Heart left ventricle (tissue), 16 donors: ENCODE data around the gene TOGARAM1. TPM values are rescaled to one million over a fixed set of nuclear protein-coding genes. Genes with fewer than 3 reads are reported as not detected.

Experiments used
- ATAC-seq, 4 donors: fragments of 200-7000 bp; cut with Tn5 transposase; one replicate each; pipeline ENCODE4 v1.9.1; 2020 to 2022; ENCODE audit warnings: moderate library complexity in 4 of 4, mild to moderate bottlenecking in 3 of 4, moderate number of reproducible peaks in 1 of 4
- DNase-seq, 5 donors: peaks; one replicate each; pipeline ENCODE4 v3.0.0-alpha.2; 2020
- H3K27ac ChIP-seq, 12 donors: fragments of 200-600 bp; sonication (generic) in 4 of 12; one replicate each; pipeline versions ENCODE4 v1.5.0 to v1.8.0; 2016 to 2022; ENCODE audit warnings: mild to moderate bottlenecking in 2 of 12
- H3K27me3 ChIP-seq, 9 donors: fragments of 200-600 bp; sonication (generic) in 2 of 9; one replicate each; pipeline versions ENCODE4 v1.5.1 to v1.8.0; 2016 to 2022; ENCODE audit warnings: mild to moderate bottlenecking in 3 of 9
- H3K36me3 ChIP-seq, 9 donors: fragments of 200-600 bp; sonication (generic) in 2 of 9; one replicate each; pipeline versions ENCODE4 v1.5.0 to v1.8.0; 2018 to 2022; ENCODE audit warnings: mild to moderate bottlenecking in 2 of 9
- H3K4me1 ChIP-seq, 12 donors: fragments of 200-600 bp; sonication (generic) in 4 of 12; one replicate each; pipeline versions ENCODE4 v1.5.0 to v1.8.0; 2016 to 2022; ENCODE audit warnings: mild to moderate bottlenecking in 3 of 12
- H3K4me3 ChIP-seq, 12 donors: fragments of 200-600 bp; sonication (generic) in 4 of 12; one replicate each; pipeline versions ENCODE4 v1.5.0 to v1.8.0; 2017 to 2022; ENCODE audit warnings: mild to moderate bottlenecking in 9 of 12, moderate library complexity in 4 of 12
- H3K9me3 ChIP-seq, 12 donors: fragments of 200-600 bp; sonication (generic) in 4 of 12; one replicate each; pipeline versions ENCODE4 v1.5.0 to v1.8.0; 2016 to 2022; ENCODE audit warnings: mild to moderate bottlenecking in 1 of 12
- POLR2A ChIP-seq, 2 donors: fragments of 450-650 bp; IDR thresholded peaks; one replicate each; pipeline ENCODE4 v1.6.1; 2017; ENCODE audit warnings: antibody characterized with exemption in 2 of 2, mild to moderate bottlenecking in 2 of 2, moderate library complexity in 2 of 2
- WGBS, 4 donors: extraction: QIAGEN DNeasy Blood & Tissue Kit in 2 of 4; methylation state at CpG; one replicate each; pipeline versions ENCODE4 v1.1.5 to v1.1.7; 2013 to 2018; 5-methylcytosine and 5-hydroxymethylcytosine counted together
- intact Hi-C, 10 donors: fragments of 100-400 bp; cut with DNase I; formaldehyde crosslinking; loops; one replicate each; pipeline versions ENCODE4 v1.11.1 to v1.14.2; 2022
- polyA plus RNA-seq, 2 donors: library from polyadenylated mRNA; stranded (reverse); fragments of 200-250 nt; gene quantifications; one replicate each; pipeline ENCODE4 v1.2.3, GENCODE V29; 2013
- total RNA-seq, 9 donors: library from RNA; depleted of rRNA in 2 of 9; stranded (reverse); fragments of >200 nt in 2 of 9; fragmentation: NEBNext Ultra II Directional in 3 of 9; extraction: Animal tissue kit (Norgen Biotek cat#: 25700) in 3 of 9; gene quantifications; one replicate each; pipeline versions ENCODE4 v1.1.0 to v1.2.4, GENCODE V29; 2016 to 2023
- TF ChIP-seq, protein P1 (sequence below), 12 donors: fragments of 200-600 bp; sonication (generic) in 4 of 12; IDR thresholded peaks; one replicate each; pipeline versions ENCODE4 v1.5.0 to v1.8.0; 2018 to 2022; ENCODE audit warnings: antibody characterized with exemption in 12 of 12, mild to moderate bottlenecking in 5 of 12
- donor health status: ischemic (EF 13 %, LVEDD 7.1; RV severe dilation, severe dysfunction).
- donor health status: healthy with polysubstance abuse.
- donor health status: DM: no; HTN: yes; CAD: no.
- donor health status: DM: no; HTN: no; CAD: no.
- donor health status: ischemic (EF 25% LVEDD 6.9; RV normal size, moderate dysfunction).
- donor health status: ischemic (EF 25% LVEDD 5.7; RV mildly dilated, moderate dysfunction).
- donor health status: healthy.
- donor health status: DM: yes; HTN: yes; CAD: no.
- donor health status: ischemic (EF 35%, LVEDD 5.7; RV mildly dilated, moderate dysfunction).
- donor health status: nonischemic (EF 11% LVEDD 7.7; RV severe dilation, severe dysfunction).
- donor health status: DM: yes; HTN: yes; CAD: no.
- donor health status: PGD.
- donor health status: ischemic (EF 29% LVEDD 5.4; RV normal size, mild dysfunction).
- donor health status: nonischemic (EF 23%, LVEDD 6.1; RV moderate dilation, normal function).

TOGARAM1 gene
- total and polyA plus RNA-seq, 11 donors = 2.7 to 24.0 (median 18.4) TPM

GRCh38 chr14:45060551-45060950 lies 98.6 kb downstream of the TOGARAM1 start:
- H3K36me3 ChIP-seq = peaks cover 0 to 37% (median 0%) of the 10 kb centered on the region in 9 donors
- no peaks in the 10 kb centered on the region for H3K27me3 ChIP-seq
- no peak for TF ChIP-seq POLR2A (IDR thresholded peaks at IDR 0.05)
- TF ChIP-seq, protein P1, sequence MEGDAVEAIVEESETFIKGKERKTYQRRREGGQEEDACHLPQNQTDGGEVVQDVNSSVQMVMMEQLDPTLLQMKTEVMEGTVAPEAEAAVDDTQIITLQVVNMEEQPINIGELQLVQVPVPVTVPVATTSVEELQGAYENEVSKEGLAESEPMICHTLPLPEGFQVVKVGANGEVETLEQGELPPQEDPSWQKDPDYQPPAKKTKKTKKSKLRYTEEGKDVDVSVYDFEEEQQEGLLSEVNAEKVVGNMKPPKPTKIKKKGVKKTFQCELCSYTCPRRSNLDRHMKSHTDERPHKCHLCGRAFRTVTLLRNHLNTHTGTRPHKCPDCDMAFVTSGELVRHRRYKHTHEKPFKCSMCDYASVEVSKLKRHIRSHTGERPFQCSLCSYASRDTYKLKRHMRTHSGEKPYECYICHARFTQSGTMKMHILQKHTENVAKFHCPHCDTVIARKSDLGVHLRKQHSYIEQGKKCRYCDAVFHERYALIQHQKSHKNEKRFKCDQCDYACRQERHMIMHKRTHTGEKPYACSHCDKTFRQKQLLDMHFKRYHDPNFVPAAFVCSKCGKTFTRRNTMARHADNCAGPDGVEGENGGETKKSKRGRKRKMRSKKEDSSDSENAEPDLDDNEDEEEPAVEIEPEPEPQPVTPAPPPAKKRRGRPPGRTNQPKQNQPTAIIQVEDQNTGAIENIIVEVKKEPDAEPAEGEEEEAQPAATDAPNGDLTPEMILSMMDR (IDR thresholded peaks at IDR 0.05) = no peak
- intact Hi-C loops = loop anchor here in 1 of 10 donors (10.0 kb wide), 1 partner anchor 96 kb away; the partner anchor contains the start of genes KLHL28 and TOGARAM1
- H3K27ac ChIP-seq = no peak overlapping the region
- H3K4me3 ChIP-seq = no peak overlapping the region
- ATAC-seq (no peak), DNase-seq (no peak)
- H3K9me3 ChIP-seq = peaks cover 0 to 23% (median 2%) of the 10 kb centered on the region in 12 donors
- peaks cover 0 to 10% (median 0%) of the 10 kb centered on the region in 12 donors for H3K4me1 ChIP-seq

GRCh38 chr14:45065540-45065939 lies 103.5 kb downstream of the TOGARAM1 start:
- intact Hi-C loops = loop anchor here in 2 of 10 donors (1.0 to 10.0 kb wide), 2 partner anchors 19 to 101 kb away; partner anchors contain the start of genes KLHL28 (in 1 of the 2), PRPF39 (in 1 of the 2) and TOGARAM1 (in 1 of the 2)
- Histone ChIP-seq H3K4me1 (peaks cover 0 to 24% (median 4%) of the 10 kb centered on the region in 12 donors), H3K9me3 (no peaks in the 10 kb centered on the region), H3K27ac (peak overlapping the region in 10 of 12 donors; percentile 37 to 76 (median 65)), H3K36me3 (peaks cover 0 to 34% (median 7%) of the 10 kb centered on the region in 9 donors), H3K27me3 (no peaks in the 10 kb centered on the region), H3K4me3 (peak overlapping the region in 3 of 12 donors; percentile 10 to 15 (median 10))
- DNase-seq (no peak), ATAC-seq (peak; percentile 80 to 90 (median 87))
- 36 to 53% (median 38%) methylated on average over 3 of the region's 3 CpGs for WGBS, 4 donors
- no peak for TF ChIP-seq POLR2A (IDR thresholded peaks at IDR 0.05)

- intact Hi-C loops = loop anchor here in 2 of 10 donors (1.0 to 10.0 kb wide), 2 partner anchors 18 to 101 kb away; partner anchors contain the start of genes KLHL28 (in 1 of the 2), PRPF39 (in 1 of the 2) and TOGARAM1 (in 1 of the 2)
- peaks cover 0 to 33% (median 7%) of the 10 kb centered on the region in 9 donors for H3K36me3 ChIP-seq
- peaks cover 0 to 24% (median 4%) of the 10 kb centered on the region in 12 donors for H3K4me1 ChIP-seq
- TF ChIP-seq POLR2A (IDR thresholded peaks at IDR 0.05) = no peak
- TF ChIP-seq, protein P1 (IDR thresholded peaks at IDR 0.05) = no peak
- no peaks in the 10 kb centered on the region for H3K27me3 ChIP-seq
- peak overlapping the region in 3 of 12 donors; percentile 5 to 10 (median 10) for H3K4me3 ChIP-seq
- WGBS, 4 donors = 46 to 62% (median 56%) methylated on average over 2 of the region's 2 CpGs
- ATAC-seq = peak; percentile 38 to 60 (median 54)
- peak overlapping the region in 10 of 12 donors; percentile 37 to 76 (median 65) for H3K27ac ChIP-seq
- DNase-seq = no peak
- H3K9me3 ChIP-seq = no peaks in the 10 kb centered on the region
These were observed 104.0 kb downstream of the TOGARAM1 start for GRCh38 chr14:45065956-45066355.

- intact Hi-C loops = loop anchor here in 1 of 10 donors (10.0 kb wide), 1 partner anchor 102 kb away; the partner anchor contains the start of genes KLHL28 and TOGARAM1
- Histone ChIP-seq H3K4me1 (peaks cover 0 to 24% (median 4%) of the 10 kb centered on the region in 12 donors), H3K36me3 (peaks cover 0 to 33% (median 7%) of the 10 kb centered on the region in 9 donors), H3K27me3 (no peaks in the 10 kb centered on the region), H3K4me3 (no peak overlapping the region), H3K9me3 (no peaks in the 10 kb centered on the region), H3K27ac (peak overlapping the region in 6 of 12 donors; percentile 56 to 76 (median 68))
- TF ChIP-seq POLR2A (IDR thresholded peaks at IDR 0.05) = no peak
- TF ChIP-seq, protein P1 (IDR thresholded peaks at IDR 0.05) = no peak
- 78 to 93% (median 88%) methylated on average over 3 of the region's 3 CpGs for WGBS, 4 donors
- no peak for DNase-seq
- ATAC-seq = no peak
These were observed 104.7 kb downstream of the TOGARAM1 start for GRCh38 chr14:45066667-45067066.
